T-helper 2 cell treated with Interferon-gamma antibody and Interleukin-4, amounts not matched to agents 100 ng/mL and 5 ng/mL, for 36 hours (primary cell): Measurements from ENCODE around the gene ZDHHC9. TPM values are rescaled to one million over a fixed set of nuclear protein-coding genes. Genes with fewer than 3 reads are reported as not detected.

ENCODE experiments used
- intact Hi-C: fragments of 100-400 bp; cut with micrococcal nuclease; formaldehyde crosslinking; loops from one replicate; pipeline ENCODE4 v1.15.1; 2023
- total RNA-seq: library from RNA; stranded (reverse); gene quantifications from 2 replicates; pipeline ENCODE4 v1.2.3, GENCODE V29; 2022

Gene ZDHHC9
- total RNA-seq, 1 donor from 2014 or later = 5.0 TPM

DNA sequence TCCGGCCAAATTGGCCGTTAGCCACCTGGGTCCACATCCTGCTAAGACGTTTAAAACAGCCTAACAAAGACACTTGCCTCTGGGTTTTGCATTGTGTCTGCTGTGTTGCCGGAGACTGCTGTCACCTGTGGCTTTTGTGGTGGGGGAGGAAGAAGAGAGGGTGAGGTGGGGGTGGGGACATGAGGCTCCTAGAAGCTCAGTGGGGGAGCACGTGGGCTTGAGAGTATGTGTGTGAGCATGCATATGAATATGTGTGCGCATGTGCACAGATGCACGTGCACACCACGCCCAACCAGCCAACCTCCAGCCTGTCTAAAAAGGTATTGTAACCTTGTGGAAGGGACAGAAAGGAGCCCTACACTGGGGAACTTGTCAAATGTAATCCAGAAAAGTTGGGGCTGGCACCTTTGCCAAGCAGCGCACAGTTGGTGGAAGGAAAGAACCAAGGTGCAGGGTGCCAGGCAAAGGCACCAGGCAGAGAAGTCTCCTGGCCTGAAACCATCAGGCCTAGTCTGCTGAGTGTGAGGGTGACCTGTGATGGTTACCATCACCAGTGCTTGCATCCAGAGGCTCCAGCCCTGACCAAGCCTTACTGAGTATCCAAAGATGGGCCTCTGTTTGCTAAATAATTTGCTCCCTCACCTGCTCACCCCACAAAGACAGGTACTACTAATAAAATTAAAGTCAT, 74.1 kb downstream of the ZDHHC9 start:
- intact Hi-C loops = loop anchor here (1.0 to 10.0 kb wide), 5 partner anchors 8 to 315 kb away; partner anchors contain the start of gene UTP14A

DNA sequence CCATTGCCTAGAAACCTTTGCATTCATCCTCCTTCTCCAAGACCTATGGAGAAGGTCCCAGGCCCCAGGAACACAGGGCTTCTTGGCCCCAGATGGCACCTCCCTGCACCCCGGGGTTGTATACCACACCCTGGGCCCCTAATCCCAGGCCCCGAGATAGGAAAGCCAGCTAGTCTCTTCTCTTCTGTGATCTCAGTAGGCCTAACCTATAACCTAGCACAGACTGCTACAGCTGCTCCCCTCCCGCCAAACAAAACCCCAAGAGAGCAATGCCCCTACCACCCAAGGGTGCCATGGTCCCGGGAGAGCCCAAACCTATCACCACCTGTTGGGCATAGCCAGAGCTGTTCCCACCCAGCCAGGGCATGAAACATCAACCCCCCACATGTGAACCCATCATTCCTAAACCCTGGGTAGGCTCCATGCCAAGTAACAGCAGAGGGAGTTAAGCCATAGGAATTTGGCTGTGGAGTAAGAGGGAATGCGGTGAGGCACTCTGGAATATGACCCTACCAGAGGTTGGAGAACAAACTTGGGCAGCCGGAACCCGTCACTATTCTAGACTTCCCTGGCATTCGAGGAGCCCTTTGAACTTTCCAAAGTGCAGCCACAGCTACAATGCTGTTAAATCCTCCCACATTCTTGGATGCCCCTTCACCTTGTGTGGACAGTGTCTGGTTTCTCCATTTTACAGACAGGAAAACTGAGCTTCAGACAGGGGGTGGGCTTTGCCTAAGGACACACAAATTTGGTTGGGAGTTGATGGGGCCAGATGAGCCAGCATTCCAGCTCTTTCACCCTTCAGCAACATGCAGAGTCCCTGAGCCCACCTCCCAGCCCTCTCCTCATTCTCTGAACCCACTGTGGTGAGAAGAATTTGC, 74.9 kb downstream of the ZDHHC9 start:
- intact Hi-C loops = loop anchor here (1.0 kb wide), 3 partner anchors 8 to 12 kb away; no protein-coding TSS in a partner anchor

DNA sequence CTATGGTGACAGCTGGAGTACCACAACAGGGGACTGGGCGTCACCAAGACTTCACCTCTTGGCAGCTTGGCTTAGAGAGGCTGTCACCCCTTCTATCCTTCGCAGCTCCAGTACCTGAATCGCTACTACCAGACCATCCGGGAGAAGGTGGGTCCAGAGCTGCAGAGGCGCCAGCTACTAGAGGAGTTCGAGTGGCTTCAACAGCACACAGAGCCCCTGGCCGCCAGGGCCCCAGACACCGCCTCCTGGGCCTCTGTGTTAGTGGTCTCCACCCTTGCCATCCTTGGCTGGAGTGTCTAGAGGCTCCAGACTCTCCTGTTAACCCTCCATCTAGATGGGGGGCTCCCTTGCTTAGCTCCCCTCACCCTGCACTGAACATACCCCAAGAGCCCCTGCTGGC, 75.5 kb downstream of the ZDHHC9 start:
- intact Hi-C loops = no loop called here

DNA sequence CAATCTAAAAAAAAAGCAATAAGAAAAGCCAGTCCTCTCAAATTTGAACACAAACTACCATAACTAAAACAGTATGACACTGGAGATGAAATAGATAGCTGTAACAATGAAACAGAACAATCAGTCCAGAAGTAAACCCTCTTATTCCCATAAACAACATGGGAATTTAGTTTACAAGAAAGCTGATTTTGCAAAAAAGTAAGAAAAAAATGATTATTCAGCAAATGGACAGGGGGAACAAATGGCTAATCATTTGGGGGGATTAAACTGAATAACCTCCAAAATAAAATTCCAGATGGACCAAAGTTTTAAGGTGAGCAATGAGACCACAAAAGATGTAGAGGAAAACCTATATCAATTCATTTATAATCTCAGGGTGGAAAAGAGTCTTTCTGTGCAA, 80.0 kb downstream of the ZDHHC9 start:
- intact Hi-C loops = no loop called here

DNA sequence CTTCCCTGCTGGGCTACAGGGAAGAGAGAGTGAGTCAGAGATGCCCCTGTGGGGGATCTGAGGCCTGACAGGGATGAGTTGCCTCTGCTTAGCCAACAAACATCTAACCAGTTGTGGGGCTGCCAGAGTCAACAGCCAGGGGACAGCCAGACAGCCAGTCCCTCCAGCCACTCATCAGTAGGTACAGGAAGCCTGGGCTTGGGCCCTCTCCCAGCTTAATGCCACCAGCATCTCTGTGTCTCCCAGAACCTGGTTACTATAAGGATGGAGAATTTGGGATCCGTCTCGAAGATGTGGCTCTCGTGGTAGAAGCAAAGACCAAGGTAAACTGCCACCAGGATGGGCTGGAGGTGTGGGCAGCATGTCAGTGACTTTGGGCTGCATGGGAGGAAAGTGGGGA, 81.2 kb downstream of the ZDHHC9 start:
- intact Hi-C loops = no loop called here

DNA sequence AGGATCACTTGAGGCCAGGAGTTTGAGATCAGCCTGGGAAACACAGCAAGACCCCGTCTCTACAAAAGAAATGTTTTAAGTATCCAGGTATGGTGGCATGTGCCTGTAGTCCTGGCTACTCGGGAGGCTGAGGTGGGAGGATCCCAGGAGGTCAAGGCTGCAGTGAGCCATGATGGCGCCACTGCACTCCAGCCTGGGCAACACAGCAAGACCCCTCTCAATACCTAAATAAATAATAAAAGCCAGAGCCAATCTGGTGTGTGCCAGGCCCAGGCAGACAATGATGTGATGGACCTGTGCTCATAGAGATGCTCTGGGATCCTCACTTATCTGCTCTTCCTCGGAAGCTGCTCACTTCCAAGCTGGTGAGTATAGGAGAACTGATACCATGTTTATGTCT, 82.1 kb downstream of the ZDHHC9 start:
- intact Hi-C loops = no loop called here

DNA sequence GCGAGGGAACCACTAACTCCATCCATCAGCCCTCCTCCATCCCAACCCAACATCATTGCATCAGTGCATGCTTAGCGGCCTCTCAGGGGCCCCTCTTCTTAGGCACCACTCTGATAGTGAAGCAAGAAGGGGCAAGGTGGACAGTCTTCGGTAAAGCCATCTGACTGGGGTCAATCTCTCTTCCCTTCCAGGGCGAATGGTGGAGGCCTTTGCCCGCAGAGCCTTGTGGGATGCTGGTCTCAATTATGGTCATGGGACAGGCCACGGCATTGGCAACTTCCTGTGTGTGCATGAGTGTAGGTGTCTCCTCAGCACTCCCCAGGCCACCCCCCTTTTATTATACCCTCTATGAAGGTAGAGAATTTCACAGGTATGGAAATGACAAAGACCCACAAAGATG, 82.7 kb downstream of the ZDHHC9 start:
- intact Hi-C loops = no loop called here

DNA sequence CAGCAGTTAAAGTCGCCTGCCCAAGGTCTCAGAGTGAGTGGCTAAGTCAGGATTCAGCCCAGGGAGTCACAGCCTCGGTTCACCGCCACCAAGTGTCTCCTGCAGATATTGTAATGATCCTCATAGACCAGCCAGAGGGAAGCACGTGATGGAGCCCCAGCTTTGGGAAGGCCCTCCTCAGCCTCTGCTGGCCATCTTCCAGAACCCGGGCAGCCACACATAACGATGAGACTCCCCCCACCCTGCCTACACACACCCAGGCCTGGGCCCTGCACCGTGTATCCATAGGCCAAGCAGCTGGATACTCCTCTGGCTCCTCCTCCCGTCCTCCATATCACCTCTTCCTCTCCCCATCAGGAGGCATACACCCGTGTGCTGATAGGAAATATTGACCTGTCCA, 83.5 kb downstream of the ZDHHC9 start:
- intact Hi-C loops = no loop called here

DNA sequence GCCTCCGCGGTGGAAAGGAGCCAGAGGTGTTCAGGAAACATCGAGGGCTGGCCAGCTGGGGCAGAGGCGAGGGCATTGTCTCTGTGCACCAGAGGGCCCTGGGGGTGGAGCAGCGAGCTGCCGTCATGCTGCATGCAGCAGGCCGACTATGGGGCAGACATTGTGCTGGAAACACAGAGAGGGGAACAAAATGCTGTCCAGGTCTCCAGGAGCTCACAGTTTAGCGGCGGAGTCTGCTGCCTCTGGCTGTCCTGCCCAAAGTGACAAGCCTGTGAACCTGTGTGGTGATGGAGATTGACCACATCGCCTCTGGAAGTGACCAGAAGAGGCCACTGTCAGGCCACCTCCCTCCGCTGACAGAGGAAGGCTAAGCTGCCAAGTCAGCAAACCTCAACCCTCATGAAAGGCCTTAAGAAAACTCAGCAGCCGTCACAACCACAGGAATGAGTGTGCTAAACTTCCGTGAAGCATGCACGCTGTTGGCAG, 84.1 kb downstream of the ZDHHC9 start:
- intact Hi-C loops = loop anchor here (1.0 to 10.0 kb wide), 4 partner anchors 10 to 105 kb away; partner anchors contain the start of gene APLN

DNA sequence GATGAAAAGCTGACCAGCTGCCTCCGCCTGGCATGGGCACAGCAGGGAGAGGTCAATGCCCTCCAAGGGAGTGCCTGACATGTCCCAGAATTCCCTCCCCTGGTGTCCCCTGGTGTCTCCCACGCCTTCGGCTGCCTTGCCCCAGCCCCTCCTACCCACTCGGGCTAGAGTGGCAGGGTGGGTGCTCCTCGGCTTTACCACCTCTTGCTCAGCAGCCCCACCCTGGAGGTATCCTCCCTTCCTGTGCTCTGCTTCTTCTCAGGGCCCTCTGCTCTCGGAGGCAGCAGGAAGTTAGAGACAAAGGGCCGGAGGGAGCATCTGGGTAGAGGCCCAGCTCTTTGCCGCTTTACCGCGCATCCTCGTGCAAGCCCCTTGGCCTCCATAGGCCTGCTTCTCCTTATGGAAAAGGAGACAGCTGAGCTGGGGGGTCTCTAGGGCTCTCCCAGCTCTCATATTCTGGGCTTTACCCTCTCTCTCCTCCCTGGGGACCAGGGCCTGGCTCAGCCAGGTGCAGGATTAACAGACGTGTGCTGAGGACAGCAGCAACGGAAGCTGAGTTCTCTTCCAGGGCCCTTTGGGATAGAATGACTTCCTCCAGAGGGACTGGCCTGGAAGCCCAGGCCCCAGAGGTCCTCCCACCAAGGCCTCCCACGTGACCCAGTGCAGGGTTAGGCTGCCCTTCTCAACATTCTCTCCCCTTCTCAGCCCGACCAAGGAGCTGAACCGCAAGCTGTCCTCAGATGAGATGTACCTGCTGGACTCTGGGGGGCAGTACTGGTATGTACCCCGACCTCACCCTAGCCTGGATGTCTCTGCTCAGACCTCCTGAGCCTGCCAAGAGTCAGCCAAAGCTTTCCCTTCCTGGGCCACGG, 87.7 kb downstream of the ZDHHC9 start:
- intact Hi-C loops = loop anchor here (1.0 to 10.0 kb wide), 2 partner anchors 67 to 101 kb away; partner anchors contain the start of gene APLN

DNA sequence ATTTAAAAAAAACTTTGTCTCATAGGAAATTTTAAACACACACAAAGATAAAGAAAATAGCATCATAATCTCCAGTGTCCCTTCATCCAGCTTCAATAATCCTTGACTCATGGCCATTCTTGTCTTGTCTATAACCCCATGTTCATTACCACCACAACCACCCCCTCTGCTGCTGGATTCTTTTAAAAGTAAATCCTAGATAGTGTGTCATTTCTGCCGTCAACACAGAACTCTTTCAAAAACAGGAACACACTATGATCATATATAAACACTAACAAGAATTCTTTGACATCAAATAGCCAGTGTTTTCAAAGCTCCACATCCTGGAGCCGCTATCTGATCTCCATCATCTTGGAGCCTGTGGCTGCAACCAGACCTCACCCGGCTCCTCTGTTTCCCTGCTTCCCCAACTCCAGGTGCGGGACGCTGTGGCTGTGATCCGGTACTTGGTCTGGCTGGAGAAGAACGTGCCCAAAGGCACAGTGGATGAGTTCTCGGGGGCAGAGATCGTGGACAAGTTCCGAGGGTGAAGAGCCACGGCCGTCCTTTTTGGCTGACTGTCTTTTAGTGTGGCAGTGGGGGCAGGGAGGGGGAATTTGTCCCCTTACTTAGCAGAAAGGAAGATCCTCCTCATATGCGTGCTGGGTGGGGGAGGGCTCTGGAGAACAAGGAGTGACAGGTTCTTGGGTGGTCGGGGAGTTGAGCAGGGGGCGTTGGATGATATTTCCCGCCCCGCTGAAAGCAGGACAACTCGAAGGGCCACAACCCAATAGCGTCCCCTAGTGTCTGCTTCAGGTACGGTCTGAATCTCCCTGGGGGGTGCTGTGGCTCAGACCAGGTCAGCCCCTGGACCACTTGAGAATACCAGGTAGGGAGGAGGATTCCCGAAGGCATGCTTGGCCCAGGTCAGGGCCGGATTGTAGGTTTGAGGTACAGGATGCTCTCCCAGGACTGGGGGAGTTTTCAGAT, 89.3 kb downstream of the ZDHHC9 start:
- intact Hi-C loops = loop anchor here (10.0 kb wide), 1 partner anchor 100 kb away; the partner anchor contains the start of gene APLN

Other genes with a start within 250 kb of the ZDHHC9 start
- gene APLN, start 188.9 kb downstream of the ZDHHC9 start, total RNA-seq = 0.05 and 0.07 TPM in 2 replicates
- 0.48 and 0.82 TPM in 2 replicates for gene XPNPEP2, start 104.9 kb downstream of the ZDHHC9 start, total RNA-seq
- 199 and 210 TPM in 2 replicates for gene SASH3, start 63.9 kb downstream of the ZDHHC9 start, total RNA-seq
- 31.3 and 31.5 TPM in 2 replicates for gene UTP14A, start 62.3 kb upstream of the ZDHHC9 start, total RNA-seq
- gene BCORL1, start 138.7 kb upstream of the ZDHHC9 start, total RNA-seq = 7.4 and 8.8 TPM in 2 replicates